BLaER1 treated with 17β-estradiol and CSF1 and Interleukin-3, amounts not matched to agents 10 nM and 100 nM (cell line): ENCODE measurements around the gene ANLN.
"Not testable (repeated sequence)": the region's sequence is repeated elsewhere in the genome, so short reads cannot be mapped to it uniquely, and the experiment has no call there.

ENCODE experiments used
- H3K27ac ChIP-seq, 11 experiments: shearing (Covaris generic); formaldehyde crosslinking; 2 replicates each; pipeline ENCODE4 v1.8.1; 2022
- H3K27me3 ChIP-seq, 11 experiments: shearing (Covaris generic); formaldehyde crosslinking; 2 replicates each; pipeline ENCODE4 v1.8.1; 2022
- H3K36me3 ChIP-seq, 11 experiments: shearing (Covaris generic); formaldehyde crosslinking; 2 replicates each; pipeline ENCODE4 v1.8.1; 2022
- H3K4me1 ChIP-seq, 10 experiments: shearing (Covaris generic); formaldehyde crosslinking; 2 replicates each; pipeline ENCODE4 v1.8.1; 2022
- H3K4me2 ChIP-seq, 11 experiments: shearing (Covaris generic); formaldehyde crosslinking; 2 replicates each; pipeline ENCODE4 v1.8.1; 2022
- H3K4me3 ChIP-seq, 10 experiments: shearing (Covaris generic); formaldehyde crosslinking; 2 replicates each; pipeline ENCODE4 v1.8.1; 2022
- H3K9ac ChIP-seq, 11 experiments: shearing (Covaris generic); formaldehyde crosslinking; 2 replicates each; pipeline ENCODE4 v1.8.1; 2022
- H3K9me3 ChIP-seq, 11 experiments: shearing (Covaris generic); formaldehyde crosslinking; replicated peaks in 1 of 11; 2 replicates each; pipeline ENCODE4 v1.8.1; 2022
- H4K20me1 ChIP-seq, 11 experiments: shearing (Covaris generic); formaldehyde crosslinking; 2 replicates each; pipeline ENCODE4 v1.8.1; 2022
- Cebpa-rat ChIP-seq, 11 experiments: shearing (Covaris generic); IDR thresholded peaks; 2 replicates each; pipeline ENCODE4 v1.8.1; 2022

The ANLN gene

DNA sequence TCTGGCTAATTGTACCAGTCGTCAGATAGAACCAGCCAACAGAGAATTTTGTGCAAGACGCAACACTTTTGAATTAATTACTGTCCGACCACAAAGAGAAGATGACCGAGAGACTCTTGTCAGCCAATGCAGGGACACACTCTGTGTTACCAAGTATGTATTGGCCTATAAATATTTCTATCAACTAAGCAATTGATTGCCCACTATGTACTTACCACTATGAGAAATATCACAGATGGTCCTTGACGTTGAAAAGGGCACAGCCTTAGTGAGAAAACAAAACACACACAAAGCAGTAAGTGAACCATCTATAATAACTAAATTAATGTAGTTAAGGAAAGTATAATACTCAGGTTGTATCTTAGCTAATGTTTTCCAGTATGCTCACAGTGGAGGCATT is 60.0 kb downstream of the ANLN start:
- no peaks in the 10 kb centered on the region for H3K4me1 ChIP-seq
- H3K4me3 ChIP-seq, result no peak overlapping the region
- no peak for TF ChIP-seq Cebpa-rat (IDR thresholded peaks at IDR 0.05)
- no peak overlapping the region for H3K4me2 ChIP-seq
- no peaks in the 10 kb centered on the region for H3K9me3 ChIP-seq
- no peaks in the 10 kb centered on the region for H4K20me1 ChIP-seq
- peaks cover 12 to 100% (median 97%) of the 10 kb centered on the region in 11 experiments for H3K36me3 ChIP-seq
- H3K27ac ChIP-seq, result no peak overlapping the region
- no peaks in the 10 kb centered on the region for H3K27me3 ChIP-seq
- H3K9ac ChIP-seq, result no peak overlapping the region

DNA sequence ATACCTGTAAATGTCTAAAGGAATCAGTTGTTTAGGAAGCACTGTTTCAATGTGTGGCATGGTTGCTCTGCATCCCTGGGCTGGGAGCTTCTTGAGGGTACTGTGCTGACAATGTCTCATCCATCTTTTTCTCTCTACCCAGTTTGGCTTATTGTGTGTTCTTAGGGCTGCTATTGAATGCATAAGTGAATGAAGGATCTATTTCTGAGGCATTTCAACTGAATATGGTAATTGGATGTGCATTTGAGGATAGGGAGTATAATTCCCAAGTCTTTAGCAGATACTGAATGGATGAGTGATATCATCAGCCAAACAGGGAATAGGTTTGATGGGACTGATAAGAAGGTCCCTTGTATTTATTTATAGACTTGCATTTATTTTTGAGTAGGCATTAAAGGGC is 64.1 kb downstream of the ANLN start:
- Histone ChIP-seq H4K20me1 (no peaks in the 10 kb centered on the region), H3K4me3 (no peak overlapping the region), H3K9me3 (no peaks in the 10 kb centered on the region), H3K27ac (no peak overlapping the region), H3K36me3 (peaks cover 12 to 72% (median 67%) of the 10 kb centered on the region in 11 experiments; a peak in 21 of 22 replicates), H3K4me1 (no peaks in the 10 kb centered on the region), H3K9ac (no peak overlapping the region), H3K27me3 (no peaks in the 10 kb centered on the region), H3K4me2 (no peak overlapping the region)
- no peak for TF ChIP-seq Cebpa-rat (IDR thresholded peaks at IDR 0.05)

DNA sequence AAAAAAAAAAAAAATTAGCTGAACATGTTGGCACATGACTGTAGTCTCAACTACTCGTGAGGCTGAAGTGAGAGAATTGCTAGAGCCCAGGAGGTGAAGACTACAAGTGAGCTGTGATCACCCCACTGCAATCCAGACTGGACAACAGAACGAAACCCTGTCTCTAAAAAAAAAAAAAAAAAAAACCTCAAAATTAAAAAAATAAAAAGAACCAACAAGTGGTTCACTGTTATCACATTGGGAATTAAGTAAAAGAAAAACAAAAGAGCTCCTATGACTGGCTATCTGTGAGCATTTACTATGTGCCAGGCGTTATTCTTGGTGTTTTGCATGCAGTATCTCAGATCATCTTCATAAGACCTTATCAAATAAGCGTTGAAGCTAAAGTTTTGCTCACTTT is 66.0 kb downstream of the ANLN start:
- Histone ChIP-seq H3K4me2 (no peak overlapping the region), H3K9ac (no peak overlapping the region), H3K4me1 (no peaks in the 10 kb centered on the region), H3K9me3 (no peaks in the 10 kb centered on the region), H3K36me3 (peaks cover under 1 to 53% (median 48%) of the 10 kb centered on the region in 11 experiments; a peak in 21 of 22 replicates), H4K20me1 (no peaks in the 10 kb centered on the region), H3K4me3 (no peak overlapping the region), H3K27ac (no peak overlapping the region), H3K27me3 (no peaks in the 10 kb centered on the region)
- TF ChIP-seq Cebpa-rat (IDR thresholded peaks at IDR 0.05), result no peak

DNA sequence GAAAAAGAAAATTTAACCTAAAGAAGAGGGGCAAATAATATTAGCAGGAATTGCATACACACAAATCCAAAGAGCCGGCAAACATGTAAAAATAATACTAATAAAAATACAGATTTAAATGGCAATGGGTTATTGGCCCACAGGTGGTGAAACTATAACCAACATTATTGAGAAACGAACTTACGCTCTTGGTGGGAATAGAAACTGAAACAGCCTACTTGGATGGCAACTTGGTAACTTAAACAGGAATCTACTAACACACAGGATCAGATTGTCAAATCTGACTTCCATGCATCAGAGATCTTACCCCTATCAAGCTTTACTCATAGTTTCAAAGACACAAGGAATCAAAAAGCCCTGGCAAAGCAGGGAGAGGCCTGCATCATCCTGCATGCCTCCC is 66.5 kb downstream of the ANLN start:
- TF ChIP-seq Cebpa-rat (IDR thresholded peaks at IDR 0.05), result no peak
- H3K9ac ChIP-seq, result no peak overlapping the region
- no peak overlapping the region for H3K4me3 ChIP-seq
- H3K4me1 ChIP-seq, result no peaks in the 10 kb centered on the region
- H3K9me3 ChIP-seq, result no peaks in the 10 kb centered on the region
- H3K36me3 ChIP-seq, result peaks cover 0 to 48% (median 44%) of the 10 kb centered on the region in 11 experiments; a peak in 21 of 22 replicates
- no peaks in the 10 kb centered on the region for H4K20me1 ChIP-seq
- H3K27me3 ChIP-seq, result no peaks in the 10 kb centered on the region
- no peak overlapping the region for H3K27ac ChIP-seq
- no peak overlapping the region for H3K4me2 ChIP-seq

DNA sequence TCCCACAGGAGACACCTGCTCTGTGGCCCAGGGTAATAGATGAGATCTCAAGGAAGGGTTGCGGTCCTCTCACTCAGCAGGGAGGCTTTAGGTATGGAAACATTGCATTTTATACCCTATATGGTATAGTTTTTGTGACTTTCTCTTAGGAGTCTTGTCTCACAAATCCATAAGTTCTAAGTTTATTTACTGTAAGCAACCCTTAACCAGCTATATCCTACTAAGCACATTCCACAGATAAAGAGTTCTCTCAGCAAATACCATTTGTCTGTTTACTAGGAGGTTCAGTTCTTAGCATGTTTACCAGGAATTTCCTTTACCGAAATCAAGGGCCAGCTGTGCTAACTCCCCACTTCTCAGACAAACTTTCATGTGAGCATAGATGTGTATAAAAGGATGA is 66.9 kb downstream of the ANLN start:
- no peaks in the 10 kb centered on the region for H4K20me1 ChIP-seq
- no peaks in the 10 kb centered on the region for H3K9me3 ChIP-seq
- H3K4me3 ChIP-seq, result no peak overlapping the region
- H3K27me3 ChIP-seq, result no peaks in the 10 kb centered on the region
- no peak for TF ChIP-seq Cebpa-rat (IDR thresholded peaks at IDR 0.05)
- H3K27ac ChIP-seq, result no peak overlapping the region
- peaks cover 0 to 44% (median 39%) of the 10 kb centered on the region in 11 experiments; a peak in 21 of 22 replicates for H3K36me3 ChIP-seq
- H3K9ac ChIP-seq, result no peak overlapping the region
- no peak overlapping the region for H3K4me2 ChIP-seq
- H3K4me1 ChIP-seq, result no peaks in the 10 kb centered on the region

DNA sequence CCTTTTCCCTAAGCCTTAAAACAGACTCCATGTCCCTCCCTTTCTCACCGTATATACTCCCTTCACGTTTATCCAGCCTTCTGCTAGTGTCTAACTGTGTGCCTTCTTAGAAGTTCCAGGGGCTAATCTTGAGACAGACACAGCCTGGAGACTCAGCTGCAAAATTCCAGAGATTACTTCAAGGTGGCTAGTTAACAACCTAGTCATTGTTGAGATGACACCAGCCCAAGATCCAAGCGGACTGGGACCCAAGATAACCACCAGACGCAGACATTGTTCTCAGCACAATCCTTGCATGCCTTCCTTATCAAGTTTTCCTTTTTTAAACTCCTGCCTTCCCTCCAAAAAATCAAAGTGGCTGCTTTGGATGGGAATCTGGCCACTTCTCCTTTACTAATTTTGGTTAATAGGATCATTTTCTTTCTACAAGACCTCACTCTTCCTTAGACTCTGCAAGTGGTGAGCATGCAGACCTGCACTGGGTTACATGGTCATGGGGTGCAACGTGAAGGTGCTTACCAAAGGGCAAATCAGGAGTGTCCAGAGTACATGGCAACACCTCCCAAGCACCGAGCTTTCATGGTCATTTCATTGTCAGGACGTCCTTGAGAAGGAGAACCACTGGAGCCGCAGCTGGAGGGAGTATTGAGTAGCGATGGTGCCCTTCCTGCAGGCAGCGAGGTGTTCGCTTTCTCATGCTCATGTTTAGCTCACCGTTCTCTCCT is 69.7 kb downstream of the ANLN start:
- no peak overlapping the region for H3K4me3 ChIP-seq
- H3K36me3 ChIP-seq, result peaks cover 0 to 15% (median 11%) of the 10 kb centered on the region in 11 experiments; a peak in 20 of 22 replicates
- H3K27ac ChIP-seq, result no peak overlapping the region
- no peaks in the 10 kb centered on the region for H4K20me1 ChIP-seq
- H3K27me3 ChIP-seq, result no peaks in the 10 kb centered on the region
- H3K4me1 ChIP-seq, result no peaks in the 10 kb centered on the region
- no peaks in the 10 kb centered on the region for H3K9me3 ChIP-seq
- H3K4me2 ChIP-seq, result no peak overlapping the region
- no peak overlapping the region for H3K9ac ChIP-seq
- TF ChIP-seq Cebpa-rat (IDR thresholded peaks at IDR 0.05), result no peak

DNA sequence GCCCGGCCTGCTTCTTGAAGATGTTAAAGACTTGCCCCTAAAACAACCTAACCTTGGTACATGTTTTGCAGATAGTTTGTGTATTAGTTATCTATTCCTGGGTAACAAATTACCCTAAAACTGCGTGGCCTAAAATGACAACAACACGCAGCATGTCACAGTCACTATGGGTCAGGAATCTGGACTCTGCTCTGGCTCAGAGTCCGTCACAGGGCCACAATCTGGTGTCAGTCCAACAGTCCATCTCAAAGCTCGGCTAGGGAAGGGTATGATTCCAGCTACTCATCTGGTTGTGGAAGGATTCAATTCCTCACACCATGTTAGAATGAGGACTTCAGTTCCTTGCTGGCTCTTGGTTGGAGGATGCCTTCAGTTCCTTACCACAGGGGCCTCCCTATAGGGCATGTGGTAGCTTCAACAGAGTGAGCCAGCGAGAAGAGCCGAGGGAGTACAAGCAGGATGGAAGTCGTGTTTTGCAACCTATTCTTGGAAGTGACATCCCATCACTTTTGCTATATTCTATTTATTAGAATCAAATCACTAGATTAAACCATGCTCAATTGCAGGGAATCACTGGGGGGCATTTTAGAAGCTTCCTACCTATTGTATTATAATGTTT is 71.3 kb downstream of the ANLN start:
- H3K4me2 ChIP-seq, result no peak overlapping the region
- no peak overlapping the region for H3K27ac ChIP-seq
- TF ChIP-seq Cebpa-rat (IDR thresholded peaks at IDR 0.05), result no peak
- no peaks in the 10 kb centered on the region for H3K27me3 ChIP-seq
- no peaks in the 10 kb centered on the region for H3K4me1 ChIP-seq
- no peak overlapping the region for H3K4me3 ChIP-seq
- peaks cover 0 to 2% (median 0%) of the 10 kb centered on the region in 11 experiments; a peak in 2 of 22 replicates for H3K9me3 ChIP-seq
- no peak overlapping the region for H3K9ac ChIP-seq
- H4K20me1 ChIP-seq, result no peaks in the 10 kb centered on the region
- peaks cover 0 to under 1% (median 0%) of the 10 kb centered on the region in 11 experiments; a peak in 1 of 22 replicates for H3K36me3 ChIP-seq

DNA sequence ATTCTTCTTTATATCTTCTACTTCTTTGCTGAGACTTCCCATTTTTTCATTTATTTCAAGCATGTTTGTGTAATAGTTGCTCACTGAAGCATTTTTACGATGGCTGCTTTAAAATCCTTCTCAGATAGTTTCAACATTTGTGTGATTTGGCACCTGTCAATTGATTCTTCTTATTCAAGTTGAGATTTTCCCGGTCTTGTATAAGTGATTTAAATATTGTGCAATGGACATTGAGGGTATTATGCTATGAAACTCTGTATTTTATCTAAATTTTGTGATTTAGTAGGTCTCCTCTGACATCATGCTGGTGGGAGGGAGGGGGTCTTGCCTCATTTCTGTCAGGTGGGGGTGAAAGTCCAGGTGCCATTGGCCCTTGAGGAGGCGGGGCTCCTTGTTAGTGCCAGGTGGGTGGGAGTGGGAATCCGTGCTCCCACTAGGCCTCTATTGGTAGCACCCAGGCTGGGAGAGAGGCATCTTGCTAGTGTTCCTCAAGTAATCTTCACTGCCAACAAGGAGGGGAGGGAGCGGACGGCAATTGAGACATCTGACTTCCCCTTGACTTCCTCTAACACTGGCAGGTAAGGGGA is 73.0 kb downstream of the ANLN start:
- no peaks in the 10 kb centered on the region for H4K20me1 ChIP-seq
- H3K4me2 ChIP-seq, result no peak overlapping the region
- H3K27ac ChIP-seq, result no peak overlapping the region
- no peak overlapping the region for H3K9ac ChIP-seq
- no peaks in the 10 kb centered on the region for H3K36me3 ChIP-seq
- no peaks in the 10 kb centered on the region for H3K27me3 ChIP-seq
- 0 out of 22 replicates have a peak, but pooled peaks of 2 of the 11 experiments have one; percentile 8 to 13 for TF ChIP-seq Cebpa-rat (IDR thresholded peaks at IDR 0.05)
- no peak overlapping the region for H3K4me3 ChIP-seq
- H3K9me3 ChIP-seq, result peaks cover 0 to 6% (median 0%) of the 10 kb centered on the region in 11 experiments; a peak in 2 of 22 replicates
- no peaks in the 10 kb centered on the region for H3K4me1 ChIP-seq

DNA sequence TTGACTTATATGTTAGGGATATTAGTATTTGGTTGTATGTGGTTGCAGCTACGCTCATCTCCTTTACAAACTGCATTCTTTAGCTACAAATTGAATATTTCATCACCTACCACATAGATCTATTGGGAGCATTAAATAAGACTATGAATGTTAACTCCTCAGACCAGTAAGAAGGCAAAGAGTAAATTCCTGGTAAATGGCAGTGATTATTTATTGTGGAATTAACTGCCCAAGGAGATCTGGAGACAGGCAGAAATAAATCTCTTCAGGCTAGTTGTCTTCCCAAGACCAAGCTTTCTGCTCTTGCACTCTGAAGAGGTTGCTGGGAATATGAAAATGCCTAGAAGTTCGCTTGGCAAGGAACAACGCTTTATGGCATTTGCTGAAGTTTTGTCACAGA is 74.6 kb downstream of the ANLN start:
- Histone ChIP-seq H4K20me1 (no peaks in the 10 kb centered on the region), H3K4me2 (no peak overlapping the region), H3K4me1 (no peaks in the 10 kb centered on the region; a peak in 1 of 20 replicates), H3K27ac (no peak overlapping the region), H3K9me3 (peaks cover 0 to 6% (median 0%) of the 10 kb centered on the region in 11 experiments; a peak in 2 of 22 replicates), H3K36me3 (no peaks in the 10 kb centered on the region), H3K4me3 (no peak overlapping the region), H3K9ac (no peak overlapping the region), H3K27me3 (no peaks in the 10 kb centered on the region)
- TF ChIP-seq Cebpa-rat (IDR thresholded peaks at IDR 0.05), result no peak

DNA sequence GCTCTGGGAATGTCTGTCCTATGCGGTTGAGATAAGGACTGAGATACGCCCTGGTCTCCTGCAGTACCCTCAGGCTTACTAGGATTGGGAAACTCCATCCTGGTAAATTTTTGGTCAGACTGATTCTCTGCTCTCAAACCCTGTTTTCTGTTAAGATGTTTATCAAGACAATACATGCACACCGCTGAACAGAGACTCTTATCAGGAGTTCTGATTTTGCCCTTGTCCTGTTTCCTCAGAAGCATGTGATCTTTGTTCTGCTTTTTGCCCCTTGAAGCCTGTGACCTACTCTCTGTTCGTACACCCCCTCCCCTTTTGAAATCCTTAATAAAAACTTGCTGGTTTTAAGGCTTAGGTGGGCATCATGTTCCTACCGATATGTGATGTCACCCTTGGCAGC is 76.3 kb downstream of the ANLN start:
- not testable (repeated sequence) for H3K4me3 ChIP-seq, H3K4me2 ChIP-seq, H3K9ac ChIP-seq, H3K36me3 ChIP-seq, H3K27me3 ChIP-seq, H4K20me1 ChIP-seq, H3K27ac ChIP-seq, H3K4me1 ChIP-seq, H3K9me3 ChIP-seq
